Peyer's patch (tissue), 4 donors: ENCODE measurements around the gene FGGY. TPM values are rescaled to one million over a fixed set of nuclear protein-coding genes. Genes with fewer than 3 reads are reported as not detected.

Experiments
- DNase-seq, 3 donors: peaks; one replicate each; pipeline ENCODE4 v3.0.0-alpha.2; 2017 to 2019
- H3K27ac ChIP-seq, 4 donors: fragments of 200-600 bp; sonication (generic); one replicate each; pipeline ENCODE4 v1.5.1; 2016 to 2019
- H3K27me3 ChIP-seq, 2 donors: fragments of 200-600 bp; sonication (generic); one replicate each; pipeline ENCODE4 v1.5.1; 2019
- H3K36me3 ChIP-seq, 3 donors: fragments of 200-600 bp; sonication (generic); one replicate each; pipeline ENCODE4 v1.5.1; 2016 to 2019
- H3K4me1 ChIP-seq, 4 donors: fragments of 200-600 bp; sonication (generic); one replicate each; pipeline ENCODE4 v1.5.1; 2016 to 2019
- H3K4me3 ChIP-seq, 4 donors: fragments of 200-600 bp; sonication (generic); 1 replicate in 3 of 4; 2 replicates in 1 of 4; pipeline ENCODE4 v1.5.1; 2016 to 2019; ENCODE audit warnings: mild to moderate bottlenecking in 1 of 4
- H3K9me3 ChIP-seq, 4 donors: fragments of 200-600 bp; sonication (generic); one replicate each; pipeline ENCODE4 v1.5.1; 2016 to 2019; ENCODE audit warnings: mild to moderate bottlenecking in 1 of 4
- CTCF ChIP-seq, 6 experiments: fragments of 450-650 bp in 4 of 6; fragments of 200-600 bp in 2 of 6; sonication (generic) in 1 of 6; IDR thresholded peaks; one replicate each; pipeline ENCODE4 v1.5.1; 2017 to 2019; ENCODE audit warnings: antibody characterized with exemption in 6 of 6, mild to moderate bottlenecking in 3 of 6, moderate library complexity in 1 of 6
- POLR2A ChIP-seq, 2 donors: fragments of 450-650 bp; IDR thresholded peaks; one replicate each; pipeline ENCODE4 v1.5.1; 2017; ENCODE audit warnings: antibody characterized with exemption in 2 of 2, mild to moderate bottlenecking in 2 of 2, moderate library complexity in 2 of 2
- total RNA-seq, 4 donors: library from RNA; depleted of rRNA; stranded (reverse); fragments of >200 nt; gene quantifications; one replicate each; pipeline ENCODE4 v1.1.0, GENCODE V29; 2016

FGGY gene
- total RNA-seq, 4 donors from 2014 or later, result 18.9 to 102 (median 33.6) TPM

GRCh38 chr1:59653968-59654367 lies 357.1 kb downstream of the FGGY start:
- no peak for DNase-seq
- Histone ChIP-seq H3K36me3 (no peaks in the 10 kb centered on the region), H3K27me3 (no peaks in the 10 kb centered on the region), H3K4me1 (no peaks in the 10 kb centered on the region), H3K4me3 (no peak overlapping the region), H3K9me3 (no peaks in the 10 kb centered on the region), H3K27ac (no peak overlapping the region)
- TF ChIP-seq CTCF (IDR thresholded peaks at IDR 0.05), result no peak
- no peak for TF ChIP-seq POLR2A (IDR thresholded peaks at IDR 0.05)

- TF ChIP-seq CTCF (IDR thresholded peaks at IDR 0.05) (no peak), POLR2A (IDR thresholded peaks at IDR 0.05) (no peak)
- Histone ChIP-seq H3K27ac (no peak overlapping the region), H3K9me3 (no peaks in the 10 kb centered on the region), H3K4me1 (no peaks in the 10 kb centered on the region), H3K4me3 (no peak overlapping the region), H3K27me3 (no peaks in the 10 kb centered on the region), H3K36me3 (no peaks in the 10 kb centered on the region)
- no peak for DNase-seq
Observed at GRCh38 chr1:59657873-59658465, 361.1 kb downstream of the FGGY start.

- Histone ChIP-seq H3K4me1 (no peaks in the 10 kb centered on the region), H3K27ac (no peak overlapping the region), H3K9me3 (no peaks in the 10 kb centered on the region), H3K4me3 (no peak overlapping the region), H3K36me3 (no peaks in the 10 kb centered on the region), H3K27me3 (no peaks in the 10 kb centered on the region)
- no peak for TF ChIP-seq CTCF (IDR thresholded peaks at IDR 0.05)
- DNase-seq, result no peak
Observed at GRCh38 chr1:59664166-59664565, 367.3 kb downstream of the FGGY start.

GRCh38 chr1:59666106-59666505 lies 369.2 kb downstream of the FGGY start:
- no peaks in the 10 kb centered on the region for H3K4me1 ChIP-seq
- no peak for DNase-seq
- H3K4me3 ChIP-seq, result no peak overlapping the region
- H3K36me3 ChIP-seq, result no peaks in the 10 kb centered on the region
- no peaks in the 10 kb centered on the region for H3K27me3 ChIP-seq
- no peak overlapping the region for H3K27ac ChIP-seq
- H3K9me3 ChIP-seq, result no peaks in the 10 kb centered on the region
- TF ChIP-seq POLR2A (IDR thresholded peaks at IDR 0.05) (no peak), CTCF (IDR thresholded peaks at IDR 0.05) (peak in 1 of 6 experiments; percentile 21)

GRCh38 chr1:59667020-59667419 lies 370.1 kb downstream of the FGGY start:
- no peak for TF ChIP-seq CTCF (IDR thresholded peaks at IDR 0.05)
- TF ChIP-seq POLR2A (IDR thresholded peaks at IDR 0.05), result no peak
- Histone ChIP-seq H3K4me1 (no peaks in the 10 kb centered on the region), H3K9me3 (no peaks in the 10 kb centered on the region), H3K27me3 (no peaks in the 10 kb centered on the region), H3K27ac (no peak overlapping the region), H3K36me3 (no peaks in the 10 kb centered on the region), H3K4me3 (no peak overlapping the region)
- DNase-seq, result no peak
